ENCODE results near the gene CACNG5.

- TF ChIP-seq CTCF (IDR thresholded peaks at IDR 0.05), result no peak
- no peak for TF ChIP-seq POLR2A (IDR thresholded peaks at IDR 0.05)
Measured at GRCh38 chr17:66923886-66924285, 89.0 kb downstream of the CACNG5 start.

Measured in heart left ventricle (tissue), 13 donors.